Adrenal gland (tissue), 12 donors: ENCODE data around the gene ATP2B3. TPM values are rescaled to one million over a fixed set of nuclear protein-coding genes. Genes with fewer than 3 reads are reported as not detected.

ENCODE experiments used
- DNase-seq, 7 donors: peaks; one replicate each; pipeline ENCODE4 v3.0.0-alpha.2; 2019 to 2020
- H3K27ac ChIP-seq, 5 donors: fragments of 200-600 bp; sonication (generic) in 4 of 5; 1 replicate in 3 of 5; 2 replicates in 2 of 5; pipeline versions ENCODE4 v1.5.1 to v1.8.0; 2016 to 2020; ENCODE audit warnings: mild to moderate bottlenecking in 1 of 5
- H3K27me3 ChIP-seq: fragments of 200-600 bp; 2 replicates; pipeline ENCODE4 v1.8.0; 2021
- H3K36me3 ChIP-seq, 2 donors: fragments of 200-600 bp; replicated peaks in 1 of 2; 1 replicate in 1 of 2; 2 replicates in 1 of 2; pipeline versions ENCODE4 v1.5.1 to v1.8.0; 2018 to 2022
- H3K4me1 ChIP-seq, 2 donors: fragments of 200-600 bp; replicated peaks in 1 of 2; 1 replicate in 1 of 2; 2 replicates in 1 of 2; pipeline versions ENCODE4 v1.5.1 to v1.8.0; 2018 to 2021
- H3K4me3 ChIP-seq, 4 donors: fragments of 200-600 bp; sonication (generic) in 3 of 4; one replicate each; pipeline ENCODE4 v1.5.1; 2016 to 2018
- H3K9me3 ChIP-seq, 3 donors: fragments of 200-600 bp; sonication (generic) in 1 of 3; replicated peaks in 1 of 3; 1 replicate in 2 of 3; 2 replicates in 1 of 3; pipeline versions ENCODE4 v1.5.1 to v1.8.0; 2016 to 2021
- CTCF ChIP-seq, 6 experiments: fragments of 450-650 bp in 4 of 6; fragments of 200-600 bp in 2 of 6; sonication (generic) in 1 of 6; IDR thresholded peaks; 1 replicate in 5 of 6; 2 replicates in 1 of 6; pipeline versions ENCODE4 v1.5.1 to v1.8.0; 2016 to 2021; ENCODE audit warnings: antibody characterized with exemption in 6 of 6, mild to moderate bottlenecking in 2 of 6, moderate library complexity in 1 of 6
- POLR2A ChIP-seq, 2 donors: fragments of 450-650 bp; IDR thresholded peaks; one replicate each; pipeline ENCODE4 v1.6.1; 2017; ENCODE audit warnings: antibody characterized with exemption in 2 of 2, mild to moderate bottlenecking in 2 of 2, moderate library complexity in 1 of 2
- WGBS, 4 donors: extraction: QIAGEN DNeasy Blood & Tissue Kit in 2 of 4; methylation state at CpG; one replicate each; pipeline versions ENCODE4 v1.1.5 to v1.1.7; 2013 to 2017; 5-methylcytosine and 5-hydroxymethylcytosine counted together
- intact Hi-C, 2 donors: fragments of 100-400 bp; cut with DNase I; formaldehyde crosslinking; loops; one replicate each; pipeline versions ENCODE4 v1.14.1 to v1.15.0; 2022 to 2023
- polyA plus RNA-seq, 3 donors: library from polyadenylated mRNA; stranded (reverse); fragments of 200-250 nt in 2 of 3; fragments of 350-450 nt in 1 of 3; fragmentation: Illumina TruSeq in 1 of 3; extraction: RNeasy Lipid Tissue Mini Kit (QIAGEN cat#74804) in 1 of 3; gene quantifications; one replicate each; pipeline ENCODE4 v1.2.3, GENCODE V29; 2013 to 2014
- total RNA-seq, 9 donors: library from RNA; depleted of rRNA in 4 of 9; stranded (reverse); fragments of >200 nt in 4 of 9; fragments of 120-200 nt in 1 of 9; fragmentation: NEBNext Ultra II Directional in 1 of 9; extraction: Animal tissue kit (Norgen Biotek cat#: 25700) in 1 of 9; gene quantifications; one replicate each; pipeline versions ENCODE4 v1.1.0 to v1.2.4, GENCODE V29; 2013 to 2023
- donor health status: healthy with polysubstance abuse.
- donor health status: Bipolar disorder and iron deficiency.
- donor health status: DM: yes; HTN: yes; CAD: no.
- donor health status: DM: no; HTN: no; CAD: no.
- donor health status: DM: no; HTN: no; CAD: no.
- donor health status: DM: yes; HTN: yes; CAD: no.

Gene ATP2B3
- total and polyA plus RNA-seq, 12 donors, result 1.1 to 46.4 (median 15.4) TPM

GRCh38 chrX:153628129-153628528, 110.7 kb downstream of the ATP2B3 start:
- Histone ChIP-seq H3K27me3 (peaks cover 3% of the 10 kb centered on the region), H3K36me3 (no peaks in the 10 kb centered on the region), H3K27ac (no peak overlapping the region), H3K4me3 (no peak overlapping the region), H3K9me3 (no peaks in the 10 kb centered on the region), H3K4me1 (no peaks in the 10 kb centered on the region)
- no peak for TF ChIP-seq CTCF (IDR thresholded peaks at IDR 0.05)
- TF ChIP-seq POLR2A (IDR thresholded peaks at IDR 0.05), result no peak
- DNase-seq, result no peak
- WGBS, 4 donors, result 88 to 95% (median 91%) methylated on average over 5 to 8 of the region's 8 CpGs
- intact Hi-C loops, result no loop called here

DNA sequence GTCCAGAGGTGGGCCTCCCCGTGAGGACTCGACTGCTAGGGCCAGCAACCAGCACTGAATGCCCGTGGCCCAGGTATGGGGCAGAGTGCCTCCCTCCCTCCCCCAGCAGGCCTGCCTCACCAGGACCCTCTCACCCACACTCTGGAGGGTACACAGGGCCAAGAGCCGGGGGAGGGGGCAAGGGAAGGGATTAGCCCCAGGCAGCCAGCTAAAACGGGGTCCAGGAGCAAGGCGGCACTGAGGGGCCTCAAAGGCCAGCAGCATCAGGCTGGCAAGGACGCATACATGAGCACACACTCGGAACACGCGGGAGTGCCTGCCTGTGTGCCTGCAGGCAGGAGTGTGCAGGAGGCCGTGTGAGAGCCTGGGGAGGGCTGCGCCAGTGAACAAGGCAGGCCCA, 111.2 kb downstream of the ATP2B3 start:
- 83 to 100% (median 88%) methylated on average over 2 to 12 of the region's 12 CpGs for WGBS, 4 donors
- DNase-seq, result peak in 1 of 7 donors; percentile 5
- intact Hi-C loops, result no loop called here
- no peak overlapping the region for H3K4me3 ChIP-seq
- no peak overlapping the region for H3K27ac ChIP-seq
- TF ChIP-seq POLR2A (IDR thresholded peaks at IDR 0.05), result no peak
- TF ChIP-seq CTCF (IDR thresholded peaks at IDR 0.05), result no peak
- H3K4me1 ChIP-seq, result no peaks in the 10 kb centered on the region
- no peaks in the 10 kb centered on the region for H3K36me3 ChIP-seq
- no peaks in the 10 kb centered on the region for H3K9me3 ChIP-seq
- peaks cover 3% of the 10 kb centered on the region for H3K27me3 ChIP-seq

DNA sequence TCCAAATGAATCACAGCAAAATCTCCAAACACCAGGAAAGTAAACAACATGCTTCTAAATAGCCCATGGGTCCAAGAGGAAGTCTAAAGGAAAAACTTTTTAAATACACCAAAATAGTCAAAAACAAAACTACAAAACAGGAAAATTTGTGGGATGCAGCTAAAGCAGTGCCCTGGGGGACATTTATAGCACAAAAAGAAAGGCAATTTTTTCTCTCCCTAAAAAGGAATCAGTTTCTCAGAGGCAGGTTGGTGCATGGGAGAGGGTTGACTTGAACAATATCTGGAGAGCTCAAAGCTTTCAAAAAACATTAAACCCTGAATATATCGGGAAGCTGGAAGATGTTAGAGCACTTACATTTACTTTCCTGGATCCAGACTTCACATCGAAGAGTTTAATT, 113.9 kb downstream of the ATP2B3 start:
- Histone ChIP-seq H3K4me3 (no peak overlapping the region), H3K4me1 (no peaks in the 10 kb centered on the region), H3K27me3 (no peaks in the 10 kb centered on the region), H3K36me3 (no peaks in the 10 kb centered on the region), H3K9me3 (no peaks in the 10 kb centered on the region), H3K27ac (no peak overlapping the region)
- DNase-seq, result no peak
- 84 to 100% (median 90%) methylated on average over 2 of the region's 2 CpGs for WGBS, 4 donors
- TF ChIP-seq CTCF (IDR thresholded peaks at IDR 0.05) (no peak), POLR2A (IDR thresholded peaks at IDR 0.05) (no peak)
- intact Hi-C loops, result no loop called here

- H3K4me3 ChIP-seq, result no peak overlapping the region
- no peaks in the 10 kb centered on the region for H3K4me1 ChIP-seq
- intact Hi-C loops, result no loop called here
- no peak overlapping the region for H3K27ac ChIP-seq
- H3K36me3 ChIP-seq, result no peaks in the 10 kb centered on the region
- no peak for TF ChIP-seq POLR2A (IDR thresholded peaks at IDR 0.05)
- no peak for TF ChIP-seq CTCF (IDR thresholded peaks at IDR 0.05)
- 84 to 94% (median 91%) methylated on average over 11 to 19 of the region's 19 CpGs for WGBS, 4 donors
- DNase-seq, result no peak
- H3K9me3 ChIP-seq, result no peaks in the 10 kb centered on the region
- H3K27me3 ChIP-seq, result no peaks in the 10 kb centered on the region
Observed at GRCh38 chrX:153631907-153632594, 114.6 kb downstream of the ATP2B3 start.

Other genes starting within 250 kb of the ATP2B3 start
- gene PNMA6F, start 195.9 kb upstream of the ATP2B3 start, total RNA-seq, result under 1 TPM in 4 of 9 donors, not detected in 5; 0.14 to 0.54 (median 0.32) TPM
- gene PNMA6F, start 195.9 kb upstream of the ATP2B3 start, polyA plus RNA-seq, result 1 to 10 TPM in 1 of 3 donors, under 1 TPM in 2; 0.30 to 1.1 (median 0.40) TPM
- gene ZNF275, start 183.5 kb upstream of the ATP2B3 start, total RNA-seq, result 100 to 1,000 TPM in 5 of 9 donors, 10 to 100 TPM in 4; 64.1 to 252 (median 114) TPM
- 100 to 1,000 TPM in 1 of 3 donors, 10 to 100 TPM in 2; 22.8 to 216 (median 47.3) TPM for gene ZNF275, start 183.5 kb upstream of the ATP2B3 start, polyA plus RNA-seq
- under 1 TPM in 5 of 9 donors, not detected in 4; 0.07 to 0.27 (median 0.13) TPM for gene PNMA6E, start 116.3 kb upstream of the ATP2B3 start, total RNA-seq
- under 1 TPM in 2 of 3 donors, not detected in 1; 0.16 to 0.20 TPM for gene PNMA6E, start 116.3 kb upstream of the ATP2B3 start, polyA plus RNA-seq
- gene ZFP92, start 106.2 kb upstream of the ATP2B3 start, total RNA-seq, result 1 to 10 TPM; 2.6 to 7.5 (median 4.1) TPM
- gene ZFP92, start 106.2 kb upstream of the ATP2B3 start, polyA plus RNA-seq, result 1 to 10 TPM in 1 of 3 donors, under 1 TPM in 2; 0.71 to 4.2 (median 0.97) TPM
- 1 to 10 TPM in 3 of 9 donors, under 1 TPM in 5, not detected in 1; 0.28 to 4.3 (median 0.63) TPM for gene TREX2, start 71.6 kb upstream of the ATP2B3 start, total RNA-seq
- gene TREX2, start 71.6 kb upstream of the ATP2B3 start, polyA plus RNA-seq, result 1 to 10 TPM in 2 of 3 donors, not detected in 1; 1.7 to 1.8 TPM
- gene HAUS7, start 47.1 kb upstream of the ATP2B3 start, total RNA-seq, result 10 to 100 TPM; 13.0 to 46.3 (median 19.3) TPM
- 100 to 1,000 TPM in 1 of 3 donors, 10 to 100 TPM in 1, 1 to 10 TPM in 1; 7.3 to 111 (median 59.1) TPM for gene HAUS7, start 47.1 kb upstream of the ATP2B3 start, polyA plus RNA-seq
- gene BGN, start 22.7 kb upstream of the ATP2B3 start, total RNA-seq, result 100 to 1,000 TPM in 7 of 9 donors, 10 to 100 TPM in 2; 18.9 to 338 (median 254) TPM
- 100 to 1,000 TPM; 176 to 598 (median 240) TPM for gene BGN, start 22.7 kb upstream of the ATP2B3 start, polyA plus RNA-seq
- gene CCNQ, start 81.5 kb downstream of the ATP2B3 start, total RNA-seq, result 10 to 100 TPM; 13.2 to 36.7 (median 24.1) TPM
- 10 to 100 TPM; 18.7 to 48.5 (median 38.1) TPM for gene CCNQ, start 81.5 kb downstream of the ATP2B3 start, polyA plus RNA-seq
- 10 to 100 TPM in 1 of 9 donors, under 1 TPM in 5, not detected in 3; 0.11 to 15.9 (median 0.24) TPM for gene DUSP9, start 129.6 kb downstream of the ATP2B3 start, total RNA-seq
- gene DUSP9, start 129.6 kb downstream of the ATP2B3 start, polyA plus RNA-seq, result not detected
- 1 to 10 TPM in 3 of 9 donors, under 1 TPM in 4, not detected in 2; 0.48 to 2.7 (median 1.00) TPM for gene PNCK, start 156.2 kb downstream of the ATP2B3 start, total RNA-seq
- 1 to 10 TPM in 2 of 3 donors, under 1 TPM in 1; 0.42 to 6.5 (median 1.9) TPM for gene PNCK, start 156.2 kb downstream of the ATP2B3 start, polyA plus RNA-seq
- 100 to 1,000 TPM in 4 of 9 donors, 10 to 100 TPM in 4, 1 to 10 TPM in 1; 3.1 to 136 (median 71.0) TPM for gene SLC6A8, start 170.3 kb downstream of the ATP2B3 start, total RNA-seq
- gene SLC6A8, start 170.3 kb downstream of the ATP2B3 start, polyA plus RNA-seq, result 100 to 1,000 TPM in 1 of 3 donors, 10 to 100 TPM in 2; 51.8 to 118 (median 63.0) TPM
- 100 to 1,000 TPM; 168 to 343 (median 285) TPM for gene BCAP31, start 206.7 kb downstream of the ATP2B3 start, total RNA-seq
- 100 to 1,000 TPM; 121 to 274 (median 218) TPM for gene BCAP31, start 206.7 kb downstream of the ATP2B3 start, polyA plus RNA-seq
- 10 to 100 TPM; 29.6 to 78.0 (median 51.0) TPM for gene ABCD1, start 207.2 kb downstream of the ATP2B3 start, total RNA-seq
- 10 to 100 TPM; 29.7 to 58.6 (median 42.3) TPM for gene ABCD1, start 207.2 kb downstream of the ATP2B3 start, polyA plus RNA-seq
- 100 to 1,000 TPM in 1 of 9 donors, 10 to 100 TPM in 7, 1 to 10 TPM in 1; 1.1 to 103 (median 34.9) TPM for gene PLXNB3, start 246.6 kb downstream of the ATP2B3 start, total RNA-seq
- 100 to 1,000 TPM in 1 of 3 donors, 10 to 100 TPM in 2; 21.7 to 119 (median 87.3) TPM for gene PLXNB3, start 246.6 kb downstream of the ATP2B3 start, polyA plus RNA-seq